ENCODE data around the gene GNAQ. TPM values are rescaled to one million over a fixed set of nuclear protein-coding genes. Genes with fewer than 3 reads are reported as not detected.
"Not testable (repeated sequence)": the region's sequence is repeated elsewhere in the genome, so short reads cannot be mapped to it uniquely, and the experiment has no call there.

The GNAQ gene
- total RNA-seq, 2 donors from 2014 or later, result 20.9 to 27.8 TPM

- intact Hi-C loops (cut with DNase I), result no loop called here
- ATAC-seq, result no peak
Measured at GRCh38 chr9:77789891-77790290, 241.7 kb downstream of the GNAQ start.

GRCh38 chr9:77785341-77785740 lies 246.3 kb downstream of the GNAQ start:
- DNase-seq (no peak), ATAC-seq (no peak)
- intact Hi-C loops (cut with DNase I), result no loop called here

More at GRCh38 chr9:77789891-77790290, 241.7 kb downstream of the GNAQ start:
- DNase-seq, result no peak

DNA sequence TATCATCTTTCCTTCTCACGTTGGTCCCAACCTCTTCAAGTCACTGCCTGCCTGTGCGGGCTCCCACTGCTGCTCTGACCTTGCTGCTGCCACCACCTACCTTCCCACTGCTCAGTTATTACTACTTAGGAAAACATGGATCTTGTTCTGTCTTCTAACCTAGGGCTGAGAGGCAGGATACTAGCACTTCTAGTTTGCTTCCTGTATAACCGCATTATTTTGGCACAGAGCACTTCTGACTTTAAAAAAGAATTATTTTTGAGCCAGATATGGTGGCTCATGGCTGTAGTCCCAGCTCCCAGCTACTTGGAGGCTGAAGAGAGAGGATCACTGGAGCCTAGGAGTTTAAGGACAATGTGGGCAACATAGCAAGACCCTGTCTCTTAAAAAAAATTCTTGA lies 248.1 kb downstream of the GNAQ start:
- ATAC-seq, result no peak
- intact Hi-C loops (cut with DNase I), result no loop called here
- no peak for DNase-seq

GRCh38 chr9:77779010-77779409 lies 252.6 kb downstream of the GNAQ start:
- intact Hi-C loops (cut with DNase I), result no loop called here
- DNase-seq, result no peak
- no peak for ATAC-seq

DNA sequence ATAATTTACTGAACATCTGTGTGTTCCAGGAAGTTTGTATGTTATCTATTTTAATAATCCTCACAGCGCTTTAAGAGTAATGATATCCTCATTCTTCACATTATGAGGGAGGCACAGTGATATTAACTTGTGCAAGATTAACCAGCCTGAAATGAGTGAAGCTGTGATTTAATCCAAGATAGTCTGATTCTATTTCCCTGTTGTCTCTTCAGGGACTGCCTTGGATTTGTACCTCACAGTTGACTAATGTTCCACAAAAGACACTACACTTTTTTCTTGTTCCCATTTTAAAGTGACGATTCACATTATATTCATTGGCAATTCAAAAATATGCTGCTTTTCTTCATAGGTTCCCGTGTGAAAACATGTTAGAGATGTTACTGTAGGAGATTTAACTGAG lies 258.2 kb downstream of the GNAQ start:
- intact Hi-C loops (cut with DNase I), result no loop called here
- no peak for DNase-seq
- no peak for ATAC-seq

DNA sequence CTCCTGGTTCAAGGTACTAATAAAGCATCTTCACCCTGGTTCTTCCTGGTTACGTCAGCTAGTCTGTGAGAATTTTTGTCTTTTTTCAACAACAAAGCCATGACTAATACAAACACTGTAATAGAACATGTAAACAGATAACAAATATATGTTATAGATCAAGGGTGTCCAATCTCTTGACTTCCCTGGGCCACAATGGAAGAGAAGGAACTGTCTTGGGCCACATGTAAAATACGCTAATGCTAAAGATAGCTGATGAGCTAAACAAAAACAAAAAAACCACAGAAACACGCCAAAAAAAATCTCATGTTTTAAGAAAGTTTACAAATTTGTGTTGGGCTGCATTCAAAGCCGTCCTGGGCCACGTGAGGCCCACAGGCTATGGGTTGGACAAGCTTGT lies 259.0 kb downstream of the GNAQ start:
- intact Hi-C loops (cut with DNase I), result no loop called here
- ATAC-seq, result no peak
- no peak for DNase-seq

DNA sequence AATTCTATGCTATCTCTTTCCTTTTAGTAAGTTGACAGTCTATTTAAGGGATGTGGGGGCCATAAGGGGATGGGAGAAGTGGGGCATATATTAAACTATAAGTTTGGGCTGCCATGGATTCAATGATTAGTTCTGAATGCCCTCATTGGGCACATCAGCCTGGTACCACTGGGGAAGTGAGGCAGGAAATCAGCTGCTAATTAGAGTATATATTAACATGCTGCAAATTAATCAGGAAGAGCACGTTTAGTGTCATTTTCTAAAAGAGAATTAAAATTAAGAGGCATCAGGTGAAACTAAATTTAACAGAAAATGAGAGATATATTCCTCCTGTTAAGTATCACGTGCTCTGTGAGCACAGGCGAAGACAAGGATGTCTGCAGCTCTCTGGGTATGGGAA lies 260.4 kb downstream of the GNAQ start:
- ATAC-seq (no peak), DNase-seq (no peak)
- intact Hi-C loops (cut with DNase I), result no loop called here

DNA sequence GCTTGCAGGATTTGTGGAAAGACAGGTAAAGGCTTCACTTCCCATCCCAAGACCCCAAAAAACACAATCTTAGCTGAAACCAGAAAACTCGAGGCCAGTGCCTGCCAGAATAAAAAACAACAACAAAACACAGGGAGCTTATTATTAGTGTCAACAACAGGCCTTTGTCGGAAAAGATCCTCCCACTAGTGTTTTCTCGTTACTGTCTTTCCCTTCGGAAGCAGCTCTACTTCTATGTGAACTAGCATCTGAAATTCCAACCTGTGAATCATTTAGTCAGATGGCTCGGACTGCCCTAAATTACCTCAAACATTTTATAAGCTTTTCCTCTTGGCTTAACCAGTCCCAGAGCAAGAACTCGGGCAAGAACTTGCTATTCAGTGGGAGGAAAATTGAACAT lies 261.3 kb downstream of the GNAQ start:
- ATAC-seq (no peak), DNase-seq (no peak)
- intact Hi-C loops (cut with DNase I), result no loop called here

DNA sequence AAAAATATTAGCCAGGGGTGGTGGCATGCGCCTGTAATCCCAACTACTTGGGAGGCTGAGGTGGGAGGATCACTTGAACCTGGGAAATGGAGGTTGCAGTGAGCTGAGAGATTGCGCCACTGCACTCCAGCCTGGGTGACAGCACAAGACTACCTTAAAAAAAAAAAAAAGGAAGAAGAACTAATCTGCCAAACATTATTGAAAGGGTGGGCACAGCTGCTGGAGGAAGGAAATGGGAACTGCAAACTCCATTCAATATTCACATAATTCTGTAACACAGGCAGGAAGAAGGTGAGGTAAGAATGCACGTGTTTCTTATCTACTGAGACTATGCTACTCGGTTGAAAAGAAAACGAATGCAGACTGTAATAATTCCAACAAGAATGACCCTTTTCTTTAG lies 262.4 kb downstream of the GNAQ start:
- intact Hi-C loops (cut with DNase I), result no loop called here
- DNase-seq, result no peak
- peak in 1 of 2 donors; percentile 37 for ATAC-seq

DNA sequence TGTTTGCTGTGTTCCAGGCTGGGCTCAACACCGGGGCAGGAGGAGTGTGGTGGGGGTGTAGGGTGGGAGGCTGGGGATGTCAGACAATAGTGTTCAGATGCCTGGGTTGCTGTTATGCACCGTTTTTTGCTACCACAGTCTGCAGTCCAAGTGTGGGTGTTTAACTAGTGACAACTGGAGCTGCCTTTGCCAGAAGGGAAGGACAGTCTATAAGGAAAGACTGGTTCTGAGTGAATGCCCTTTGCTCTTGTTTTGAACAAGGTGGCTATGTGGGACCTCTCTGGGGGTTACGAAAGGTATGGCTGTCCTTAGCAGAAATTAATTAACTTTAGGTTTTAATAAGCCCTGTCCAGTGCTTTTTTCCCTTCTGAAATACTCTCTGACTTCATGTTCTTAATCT lies 265.0 kb downstream of the GNAQ start:
- ATAC-seq, result no peak
- DNase-seq, result no peak
- intact Hi-C loops (cut with DNase I), result no loop called here

DNA sequence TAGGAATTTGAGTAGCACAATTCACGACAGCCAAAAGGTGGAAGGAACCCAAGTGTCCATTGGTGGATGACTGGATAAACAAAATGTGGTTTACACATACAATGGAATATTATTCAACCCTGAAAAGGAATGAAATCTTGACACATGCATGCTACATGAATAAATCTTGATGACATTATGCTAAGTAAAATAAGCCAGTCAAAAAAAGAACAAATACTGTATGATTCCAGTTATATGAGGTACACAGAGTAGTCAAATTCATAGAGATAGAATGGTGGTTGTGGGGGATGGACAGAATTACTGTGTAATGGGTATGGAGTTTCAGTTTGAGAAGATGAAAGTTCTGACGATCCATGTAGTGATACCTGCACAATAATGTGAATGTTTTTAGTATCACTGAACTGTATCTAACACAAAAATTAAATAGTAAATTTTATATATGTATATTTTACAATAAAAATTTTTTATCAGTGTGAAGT lies 265.8 kb downstream of the GNAQ start:
- intact Hi-C loops (cut with DNase I), result no loop called here
- ATAC-seq, result no peak
- no peak for DNase-seq

DNA sequence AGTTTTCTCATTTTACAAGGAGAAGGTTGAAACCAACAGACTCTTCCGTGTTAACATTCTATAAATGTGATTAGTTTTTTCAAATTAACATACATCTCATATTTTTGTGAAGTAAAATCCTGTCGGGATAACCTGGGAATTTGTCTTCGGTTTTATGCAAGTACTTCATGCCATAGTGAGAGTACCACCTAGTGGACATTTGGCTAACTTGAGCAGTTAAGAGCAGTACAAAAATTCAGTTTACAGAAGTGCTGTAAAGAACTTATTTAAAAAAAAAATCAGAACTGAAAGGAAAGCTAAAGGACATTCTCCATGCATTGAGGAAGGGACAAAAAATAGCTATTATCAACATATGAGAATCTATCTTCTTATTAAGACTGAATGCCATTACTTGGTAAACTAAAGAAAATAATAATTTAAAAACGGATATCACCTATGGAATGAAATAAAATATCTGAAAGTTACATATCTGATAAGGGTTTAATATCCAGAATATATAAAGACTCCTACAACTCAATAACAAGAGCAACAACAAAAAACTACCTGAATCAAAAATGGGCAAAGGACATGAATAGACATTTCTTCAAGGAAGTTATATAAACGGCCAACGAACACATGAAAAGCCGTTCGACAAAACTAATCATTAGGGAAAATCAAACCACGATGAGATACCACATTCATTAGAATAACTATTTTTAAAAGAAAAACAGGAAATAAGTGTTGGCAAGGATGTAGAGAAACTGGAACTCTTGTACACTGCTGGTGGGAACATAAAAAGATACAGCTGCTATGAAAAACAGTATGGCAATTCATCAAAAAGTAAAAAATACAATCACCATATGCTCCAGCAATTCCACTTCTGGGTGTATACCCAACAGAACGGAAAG lies 266.5 kb downstream of the GNAQ start:
- DNase-seq (no peak), ATAC-seq (no peak)
- intact Hi-C loops (cut with DNase I), result no loop called here

GRCh38 chr9:77763566-77763965 lies 268.0 kb downstream of the GNAQ start:
- no peak for DNase-seq
- intact Hi-C loops (cut with DNase I), result no loop called here
- no peak for ATAC-seq

DNA sequence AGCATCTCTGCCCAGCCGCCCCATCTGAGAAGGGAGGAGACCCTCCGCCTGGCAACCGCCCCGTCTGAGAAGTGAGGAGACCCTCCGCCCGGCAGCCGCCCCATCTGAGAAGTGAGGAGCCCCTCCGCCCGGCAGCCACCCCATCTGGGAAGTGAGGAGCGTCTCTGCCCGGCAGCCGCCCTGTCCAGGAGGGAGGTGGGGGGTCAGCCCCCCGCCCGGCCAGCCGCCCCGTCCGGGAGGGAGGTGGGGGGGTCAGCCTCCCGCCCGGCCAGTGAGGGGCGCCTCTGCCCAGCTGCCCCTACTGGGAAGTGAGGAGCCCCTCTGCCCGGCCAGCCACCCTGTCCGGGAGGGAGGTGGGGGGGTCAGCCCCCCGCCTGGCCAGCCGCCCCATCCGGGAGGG lies 270.7 kb downstream of the GNAQ start:
- intact Hi-C loops (cut with DNase I); DNase-seq; ATAC-seq: not testable (repeated sequence)

DNA sequence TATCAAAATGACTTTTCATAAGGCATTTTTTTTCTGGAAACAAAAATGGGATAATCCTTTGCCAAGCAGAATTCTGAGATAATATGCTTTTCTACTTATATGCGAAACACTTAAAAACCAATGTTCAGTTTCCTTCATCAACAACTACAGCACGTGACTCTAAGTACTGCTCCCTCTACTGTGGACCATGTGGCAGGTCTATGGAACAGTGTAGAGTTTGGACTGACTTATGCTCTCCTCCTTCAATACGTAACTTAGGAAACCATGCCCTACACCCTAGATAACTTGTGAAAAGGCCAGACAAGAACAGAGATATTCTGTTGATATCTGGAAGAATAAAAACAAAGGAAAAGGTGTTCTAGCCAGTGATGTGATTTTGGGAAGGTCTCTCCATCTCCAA lies 272.2 kb downstream of the GNAQ start:
- no peak for ATAC-seq
- DNase-seq, result no peak
- intact Hi-C loops (cut with DNase I), result no loop called here

- DNase-seq (no peak), ATAC-seq (no peak)
- intact Hi-C loops (cut with DNase I), result no loop called here
Measured at GRCh38 chr9:77756449-77756848, 275.2 kb downstream of the GNAQ start.

DNA sequence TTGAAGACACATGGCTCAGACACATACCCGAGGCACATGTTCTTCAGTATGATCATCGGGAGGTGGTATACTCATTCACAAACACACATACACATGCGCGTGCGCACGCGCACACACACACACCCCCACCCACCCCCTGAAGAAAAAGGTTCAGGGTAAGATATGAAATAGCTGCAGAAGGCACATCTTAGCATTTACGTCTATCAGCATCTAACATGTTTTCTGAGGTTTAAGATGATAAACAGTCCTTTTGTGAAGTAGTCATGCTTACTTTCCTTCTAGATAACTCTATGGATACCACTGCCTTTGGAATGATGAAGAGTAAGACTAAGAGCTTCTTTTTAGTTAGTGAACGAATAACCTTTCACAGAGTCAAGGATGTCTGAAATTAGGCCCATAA lies 278.4 kb downstream of the GNAQ start:
- intact Hi-C loops (cut with DNase I), result loop anchor here in 1 of 2 donors (5.0 kb wide), 1 partner anchor 316 kb away; no protein-coding TSS in a partner anchor
- DNase-seq, result no peak
- ATAC-seq, result no peak

DNA sequence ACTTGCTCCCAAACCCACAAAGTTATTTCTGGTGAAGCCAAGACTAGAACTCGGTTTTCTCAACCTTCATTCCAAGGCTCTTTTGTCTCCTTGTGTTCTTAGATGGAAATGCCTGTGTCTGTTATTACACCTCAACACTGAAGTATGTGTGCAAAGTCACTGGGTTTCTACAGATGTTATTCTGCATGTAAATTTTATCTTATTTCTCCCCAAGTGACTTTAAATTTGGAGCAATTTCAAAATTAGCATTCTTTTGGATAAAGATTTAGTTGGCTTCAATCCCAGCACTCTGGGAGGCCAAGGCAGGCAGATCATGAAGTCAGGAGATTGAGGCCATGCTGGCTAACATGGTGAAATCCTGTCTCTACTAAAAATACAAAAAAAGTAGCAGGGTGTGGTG lies 279.1 kb downstream of the GNAQ start:
- ATAC-seq (peak; percentile 23 to 57), DNase-seq (no peak)
- intact Hi-C loops (cut with DNase I), result loop anchor here in 1 of 2 donors (5.0 kb wide), 1 partner anchor 315 kb away; no protein-coding TSS in a partner anchor

GRCh38 chr9:77751341-77752091 lies 280.1 kb downstream of the GNAQ start:
- peak; percentile 20 for DNase-seq
- peak; percentile 55 to 86 for ATAC-seq
- intact Hi-C loops (cut with DNase I), result loop anchor here in 1 of 2 donors (5.0 kb wide), 1 partner anchor 314 kb away; no protein-coding TSS in a partner anchor

- ATAC-seq (no peak), DNase-seq (no peak)
- intact Hi-C loops (cut with DNase I), result loop anchor here in 1 of 2 donors (5.0 kb wide), 1 partner anchor 314 kb away; no protein-coding TSS in a partner anchor
Measured at GRCh38 chr9:77750981-77751340, 280.6 kb downstream of the GNAQ start.

All from left cardiac atrium (tissue), 4 donors.